ENCODE data around the gene CD22. TPM values are rescaled to one million over a fixed set of nuclear protein-coding genes. Genes with fewer than 3 reads are reported as not detected.
"Not testable (repeated sequence)": the region's sequence is repeated elsewhere in the genome, so short reads cannot be mapped to it uniquely, and the experiment has no call there.

CD22 gene
- total RNA-seq, 2 experiments from 2014 or later = 0.21 TPM; not detected in 1

- ChIA-PET POLR2A (no interaction called here), CTCF (interaction anchor here (0.6 to 2.4 kb wide), 6 partner anchors 11 to 131 kb away, joined by 3 to 6 read pairs (median 4); no protein-coding TSS in a partner anchor)
- DNase-seq = no peak
Measured at GRCh38 chr19:35363711-35364425, 34.9 kb downstream of the CD22 start.

DNA sequence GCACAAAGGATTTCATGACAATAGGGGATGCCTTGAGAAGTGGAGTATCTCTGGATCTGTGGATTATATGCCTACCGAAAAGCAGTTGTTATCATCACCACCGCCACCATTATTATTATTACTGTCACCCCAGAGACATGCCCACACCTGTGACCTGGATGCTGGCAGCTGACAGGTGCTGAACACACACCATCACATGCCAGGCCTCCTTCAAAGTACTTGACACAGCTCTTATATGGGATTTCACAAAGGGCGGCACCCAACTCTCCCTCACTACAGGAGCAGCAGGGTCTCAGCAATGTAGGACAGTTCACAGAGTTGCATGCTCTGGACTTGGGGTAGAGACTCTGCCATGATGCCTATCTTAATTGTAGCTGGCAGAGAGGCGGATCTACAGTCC, 36.3 kb downstream of the CD22 start:
- CTCF ChIA-PET = interaction anchor here (0.6 to 1.5 kb wide), 3 partner anchors 9 to 129 kb away, joined by 3 to 4 read pairs (median 3); no protein-coding TSS in a partner anchor
- Mint-ChIP-seq H3K4me1 (no peaks in the 10 kb centered on the region), H3K36me3 (ENCODE audit: low read depth) (no peaks in the 10 kb centered on the region), H3K27me3 (peaks cover 30% of the 10 kb centered on the region), H3K27ac (no peak overlapping the region), H3K9me3 (no peaks in the 10 kb centered on the region), H3K4me3 (no peak overlapping the region)
- POLR2A ChIA-PET = no interaction called here
- no peak for DNase-seq

More at GRCh38 chr19:35363711-35364425, 34.9 kb downstream of the CD22 start:
- Mint-ChIP-seq H3K4me1 (no peaks in the 10 kb centered on the region), H3K27ac (no peak overlapping the region), H3K36me3 (ENCODE audit: low read depth) (no peaks in the 10 kb centered on the region), H3K4me3 (no peak overlapping the region), H3K9me3 (no peaks in the 10 kb centered on the region), H3K27me3 (peaks cover 23% of the 10 kb centered on the region)

DNA sequence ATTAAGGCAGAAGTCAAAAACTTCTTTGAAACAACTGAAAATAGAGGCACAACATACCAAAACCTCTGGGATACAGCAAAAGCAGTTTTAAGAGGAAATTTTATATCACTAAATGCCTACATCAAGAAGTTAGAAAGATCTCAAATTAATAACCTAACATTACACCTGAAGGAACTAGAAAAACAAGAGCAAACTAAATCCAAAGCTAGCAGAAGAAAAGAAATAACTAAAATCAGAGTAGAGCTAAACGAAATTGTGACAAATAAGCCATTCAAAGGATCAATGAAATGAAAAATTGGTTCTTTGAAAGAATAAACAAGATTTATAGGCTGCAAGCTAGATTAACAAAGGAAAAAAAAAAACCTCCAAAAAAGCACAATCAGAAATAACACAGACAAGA, 39.4 kb downstream of the CD22 start:
- H3K36me3 Mint-ChIP-seq (ENCODE audit: low read depth) = no peaks in the 10 kb centered on the region
- H3K9me3 Mint-ChIP-seq = no peaks in the 10 kb centered on the region
- H3K4me1 Mint-ChIP-seq = no peaks in the 10 kb centered on the region
- DNase-seq = no peak
- H3K4me3 Mint-ChIP-seq = no peak overlapping the region
- ChIA-PET CTCF (no interaction called here), POLR2A (no interaction called here)
- no peak overlapping the region for H3K27ac Mint-ChIP-seq
- H3K27me3 Mint-ChIP-seq = peaks cover 30% of the 10 kb centered on the region

DNA sequence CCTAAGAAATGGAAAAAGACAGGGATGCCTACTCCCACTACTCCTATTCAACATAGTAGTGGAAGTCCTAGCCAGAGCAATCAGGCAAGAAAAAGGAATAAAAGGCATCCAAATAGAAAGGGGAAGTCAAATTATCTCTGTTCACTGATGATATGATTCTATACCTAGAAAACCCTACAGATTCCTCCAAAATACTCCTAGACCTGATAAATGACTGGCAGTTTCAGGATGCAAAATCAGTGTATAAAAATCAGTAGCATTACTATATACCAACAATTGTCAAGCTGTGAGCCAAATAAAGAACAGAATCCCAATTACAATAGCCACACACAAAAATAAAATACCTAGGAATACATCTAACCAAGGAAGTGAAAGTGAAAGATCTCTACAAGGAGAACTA, 40.5 kb downstream of the CD22 start:
- H3K27ac Mint-ChIP-seq = no peak overlapping the region
- H3K36me3 Mint-ChIP-seq (ENCODE audit: low read depth) = no peaks in the 10 kb centered on the region
- peaks cover 30% of the 10 kb centered on the region for H3K27me3 Mint-ChIP-seq
- no peaks in the 10 kb centered on the region for H3K4me1 Mint-ChIP-seq
- no peak for DNase-seq
- CTCF ChIA-PET = no interaction called here
- POLR2A ChIA-PET = no interaction called here
- H3K4me3 Mint-ChIP-seq = no peak overlapping the region
- no peaks in the 10 kb centered on the region for H3K9me3 Mint-ChIP-seq

- H3K9me3 Mint-ChIP-seq = no peaks in the 10 kb centered on the region
- DNase-seq = no peak
- H3K36me3 Mint-ChIP-seq (ENCODE audit: low read depth) = no peaks in the 10 kb centered on the region
- no peak within 1 kb of the TSS for H3K4me3 Mint-ChIP-seq
- ChIA-PET CTCF (no interaction called here), POLR2A (no interaction called here)
- peaks cover 2% of the 10 kb centered on the region for H3K4me1 Mint-ChIP-seq
- H3K27ac Mint-ChIP-seq = no peak within 1 kb of the TSS
- peaks cover 31% of the 10 kb centered on the region for H3K27me3 Mint-ChIP-seq
Measured at GRCh38 chr19:35370722-35371121, 41.7 kb downstream of the CD22 start, which contains the start of gene GPR42. TSS of gene GPR42 (plus strand) at chr19:35371068. CDS start at chr19:35371360, 292 bp downstream.

DNA sequence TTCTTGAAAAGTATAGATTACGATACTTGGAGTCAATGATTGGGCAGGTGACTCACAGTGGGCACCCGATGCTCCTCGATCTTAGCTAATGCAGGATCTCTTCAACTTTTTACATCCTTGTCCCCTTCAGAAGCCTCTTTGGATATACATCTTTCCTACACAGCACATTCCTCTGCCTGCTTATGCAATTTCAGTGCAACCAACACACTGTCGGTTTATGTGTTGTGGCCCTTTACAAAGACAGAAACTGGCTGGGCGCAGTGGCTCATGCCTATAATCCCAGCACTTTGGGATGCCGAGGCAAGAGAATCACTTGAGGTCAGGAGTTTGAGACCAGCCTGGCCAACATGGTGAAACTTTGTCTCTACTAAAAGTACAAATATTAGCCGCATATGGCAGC, 44.5 kb downstream of the CD22 start:
- no peak for DNase-seq
- peaks cover 2% of the 10 kb centered on the region for H3K4me1 Mint-ChIP-seq
- peaks cover 25% of the 10 kb centered on the region for H3K27me3 Mint-ChIP-seq
- no peak overlapping the region for H3K4me3 Mint-ChIP-seq
- CTCF ChIA-PET = no interaction called here
- no peaks in the 10 kb centered on the region for H3K9me3 Mint-ChIP-seq
- no peak overlapping the region for H3K27ac Mint-ChIP-seq
- no peaks in the 10 kb centered on the region for H3K36me3 Mint-ChIP-seq (ENCODE audit: low read depth)
- POLR2A ChIA-PET = no interaction called here

GRCh38 chr19:35374031-35374430, 45.0 kb downstream of the CD22 start:
- POLR2A ChIA-PET; H3K36me3 Mint-ChIP-seq (ENCODE audit: low read depth); DNase-seq; H3K27ac Mint-ChIP-seq; H3K9me3 Mint-ChIP-seq; H3K4me1 Mint-ChIP-seq; H3K4me3 Mint-ChIP-seq: not testable (repeated sequence)
- peaks cover 22% of the 10 kb centered on the region for H3K27me3 Mint-ChIP-seq
- CTCF ChIA-PET = interaction anchor here (0.8 kb wide), 1 partner anchor 9 kb away, joined by 4 read pairs; no protein-coding TSS in a partner anchor

DNA sequence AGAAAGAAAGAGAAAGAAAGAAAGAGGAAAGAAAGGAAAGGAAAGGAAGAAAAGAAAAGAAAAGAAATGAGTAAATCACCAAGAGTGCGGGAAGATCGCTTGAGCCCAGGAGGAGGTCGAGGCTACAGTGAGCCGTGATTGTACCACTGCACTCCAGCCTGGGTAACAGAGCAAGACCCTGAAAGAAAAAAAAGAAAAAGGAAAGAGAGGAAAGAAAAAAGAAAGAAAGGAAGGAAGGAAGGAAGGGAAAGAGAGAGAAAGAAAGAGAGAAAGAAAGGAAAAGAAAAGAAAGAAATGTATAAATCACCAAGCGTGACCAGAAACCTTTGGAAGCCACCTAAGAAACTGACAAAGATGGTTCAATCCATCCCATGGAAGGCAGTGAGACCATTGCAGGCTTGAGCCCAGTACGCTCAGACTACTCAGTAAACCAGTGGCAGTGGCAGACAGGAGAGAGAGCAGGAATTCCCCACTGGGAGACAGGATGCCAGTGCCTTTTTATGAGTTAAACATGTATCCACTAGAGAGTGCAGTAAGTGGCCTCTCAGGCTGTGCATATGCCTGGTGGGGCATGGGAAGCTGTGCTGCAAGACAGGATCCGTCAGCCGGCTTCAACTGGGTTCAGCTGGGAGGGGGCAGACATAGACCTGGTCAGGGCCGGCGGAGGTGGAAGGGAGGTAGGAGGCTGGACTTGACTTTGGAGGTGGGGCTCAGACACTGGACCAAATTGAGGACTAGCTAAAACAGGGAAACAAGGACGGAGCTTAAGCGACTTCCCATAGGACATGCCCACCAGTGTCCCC, 46.7 kb downstream of the CD22 start:
- Mint-ChIP-seq H3K27ac (no peak overlapping the region), H3K9me3 (peaks cover 2% of the 10 kb centered on the region), H3K4me1 (peaks cover 2% of the 10 kb centered on the region), H3K36me3 (ENCODE audit: low read depth) (no peaks in the 10 kb centered on the region), H3K4me3 (no peak overlapping the region), H3K27me3 (peaks cover 20% of the 10 kb centered on the region)
- ChIA-PET POLR2A (no interaction called here), CTCF (no interaction called here)
- no peak for DNase-seq

GRCh38 chr19:35377656-35378055, 48.7 kb downstream of the CD22 start:
- no peak for DNase-seq
- ChIA-PET POLR2A (no interaction called here), CTCF (interaction anchor here (0.6 to 1.4 kb wide), 2 partner anchors 101 to 135 kb away, joined by 3 read pairs; no protein-coding TSS in a partner anchor)
- H3K27ac Mint-ChIP-seq = no peak overlapping the region
- H3K4me3 Mint-ChIP-seq = no peak overlapping the region
- no peaks in the 10 kb centered on the region for H3K36me3 Mint-ChIP-seq (ENCODE audit: low read depth)
- H3K4me1 Mint-ChIP-seq = peaks cover 2% of the 10 kb centered on the region
- peaks cover 27% of the 10 kb centered on the region for H3K27me3 Mint-ChIP-seq
- H3K9me3 Mint-ChIP-seq = peaks cover 2% of the 10 kb centered on the region

GRCh38 chr19:35378356-35378755, 49.4 kb downstream of the CD22 start:
- Mint-ChIP-seq H3K9me3 (peaks cover 2% of the 10 kb centered on the region), H3K4me3 (no peak overlapping the region), H3K27me3 (peaks cover 30% of the 10 kb centered on the region), H3K27ac (no peak overlapping the region), H3K4me1 (peaks cover 2% of the 10 kb centered on the region), H3K36me3 (ENCODE audit: low read depth) (no peaks in the 10 kb centered on the region)
- POLR2A ChIA-PET = no interaction called here
- CTCF ChIA-PET = interaction anchor here (1.4 kb wide), 1 partner anchor 100 kb away, joined by 3 read pairs; no protein-coding TSS in a partner anchor
- DNase-seq = no peak

- CTCF ChIA-PET; H3K9me3 Mint-ChIP-seq; H3K36me3 Mint-ChIP-seq (ENCODE audit: low read depth); H3K27ac Mint-ChIP-seq; H3K4me1 Mint-ChIP-seq; DNase-seq; H3K4me3 Mint-ChIP-seq: not testable (repeated sequence)
- POLR2A ChIA-PET = interaction anchor here (0.6 kb wide), 1 partner anchor 85 kb away, joined by 4 read pairs; no protein-coding TSS in a partner anchor
- peaks cover 30% of the 10 kb centered on the region for H3K27me3 Mint-ChIP-seq
Measured at GRCh38 chr19:35379545-35379944, 50.6 kb downstream of the CD22 start.

DNA sequence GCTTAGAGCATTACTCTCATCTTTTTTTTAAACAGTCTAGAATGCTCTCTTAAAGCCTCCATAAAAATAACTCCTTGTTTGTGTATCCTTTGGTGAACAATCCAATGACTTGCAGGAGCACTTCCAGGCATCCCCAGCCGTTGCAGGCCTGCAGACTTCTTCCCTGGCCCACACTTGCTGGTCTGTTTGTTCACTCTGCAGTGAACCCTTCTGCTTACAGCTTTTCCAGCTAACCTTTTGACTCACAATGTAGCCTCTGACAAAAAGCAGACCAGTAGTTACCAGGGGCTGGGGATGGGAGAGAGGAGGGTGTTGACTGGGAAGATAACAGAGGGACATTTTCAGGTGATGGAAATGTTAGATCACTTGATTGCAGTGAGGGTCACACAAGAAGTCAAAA, 51.0 kb downstream of the CD22 start:
- H3K27ac Mint-ChIP-seq = no peak overlapping the region
- H3K9me3 Mint-ChIP-seq = peaks cover 7% of the 10 kb centered on the region
- POLR2A ChIA-PET = no interaction called here
- H3K4me1 Mint-ChIP-seq = no peaks in the 10 kb centered on the region
- DNase-seq = no peak
- H3K36me3 Mint-ChIP-seq (ENCODE audit: low read depth) = peaks cover 2% of the 10 kb centered on the region
- H3K4me3 Mint-ChIP-seq = no peak overlapping the region
- CTCF ChIA-PET = no interaction called here
- peaks cover 32% of the 10 kb centered on the region for H3K27me3 Mint-ChIP-seq

GRCh38 chr19:35380450-35381124, 51.6 kb downstream of the CD22 start:
- DNase-seq = no peak
- peaks cover 32% of the 10 kb centered on the region for H3K27me3 Mint-ChIP-seq
- H3K36me3 Mint-ChIP-seq (ENCODE audit: low read depth) = peaks cover 2% of the 10 kb centered on the region
- no peak overlapping the region for H3K4me3 Mint-ChIP-seq
- H3K27ac Mint-ChIP-seq = no peak overlapping the region
- CTCF ChIA-PET = no interaction called here
- H3K4me1 Mint-ChIP-seq = no peaks in the 10 kb centered on the region
- POLR2A ChIA-PET = no interaction called here
- H3K9me3 Mint-ChIP-seq = peaks cover 7% of the 10 kb centered on the region
